Cerebellar nuclear complex (tissue), 1 donor: ENCODE measurements around the gene SLC9A8.

Experiments
- DNase-seq, 2 experiments: peaks; one replicate each; lab custom pipeline; 2025; lab: John Stamatoyannopoulos, UW

The SLC9A8 gene

DNA sequence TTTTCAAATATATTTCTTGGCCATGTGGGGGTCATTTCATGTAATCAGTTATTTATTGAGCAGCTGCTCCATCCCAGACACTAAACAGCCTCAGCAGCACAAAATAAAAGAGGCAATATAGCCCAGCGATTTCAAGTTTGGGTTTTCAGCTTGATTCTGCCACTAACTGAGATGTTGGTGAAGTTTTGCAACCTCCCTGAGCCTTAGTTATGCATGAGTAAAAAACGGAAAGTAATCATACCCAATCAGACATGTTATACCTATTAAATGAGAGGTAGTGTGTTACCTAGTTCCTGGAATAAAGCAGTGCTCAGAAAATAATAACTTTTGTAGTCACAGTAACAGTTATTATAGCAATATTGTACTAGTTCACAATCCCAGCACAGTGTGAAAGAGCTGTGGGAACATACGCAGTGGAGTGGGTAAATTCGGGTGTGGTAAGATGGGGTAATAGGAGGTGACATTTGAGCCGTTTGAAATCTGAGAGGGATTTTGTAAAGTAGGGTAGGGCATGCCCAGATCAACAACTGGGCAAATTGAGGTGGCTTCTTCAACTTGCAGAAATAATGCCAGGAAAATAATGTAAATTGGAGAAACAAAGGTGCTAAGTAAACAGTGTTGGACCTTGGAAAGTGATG lies 1.5 kb downstream of the SLC9A8 start:
- DNase-seq = no peak

DNA sequence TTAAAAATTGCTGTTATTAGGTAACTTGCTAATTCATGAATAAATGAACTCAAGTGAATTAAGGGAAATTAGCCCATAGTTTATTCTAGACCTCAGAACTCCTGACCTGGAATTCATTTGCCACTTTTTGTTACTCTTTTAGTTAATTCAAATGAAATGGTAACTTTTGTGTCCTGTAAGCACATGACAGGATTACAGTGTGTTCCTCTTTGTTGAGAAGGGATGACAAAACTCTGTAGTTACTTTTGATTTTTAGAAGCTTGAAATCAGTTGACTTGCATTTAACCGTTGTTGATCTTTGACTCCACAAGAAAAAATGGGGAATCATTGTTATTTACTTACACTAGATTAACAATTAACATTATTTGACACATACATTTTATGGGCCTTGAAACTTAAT lies 6.2 kb downstream of the SLC9A8 start:
- DNase-seq = no peak

DNA sequence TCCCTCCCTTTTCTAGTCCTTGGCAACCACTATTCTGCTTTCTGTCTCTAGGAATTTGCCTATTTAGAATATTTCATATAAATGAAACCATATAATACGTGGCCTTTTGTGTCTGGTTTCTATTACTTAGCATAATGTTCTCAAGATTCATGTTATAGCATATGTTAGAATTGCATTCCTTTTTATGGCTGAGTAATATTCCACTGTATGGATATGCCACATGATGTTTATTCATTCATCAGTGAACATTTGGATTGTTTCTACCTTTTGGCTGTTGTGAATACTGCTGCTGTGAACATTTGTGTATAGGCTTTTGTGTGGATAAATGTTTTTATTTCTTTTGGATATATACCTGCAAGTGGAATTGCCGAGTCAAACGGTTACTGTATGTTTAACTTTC lies 7.1 kb downstream of the SLC9A8 start:
- no peak for DNase-seq

DNA sequence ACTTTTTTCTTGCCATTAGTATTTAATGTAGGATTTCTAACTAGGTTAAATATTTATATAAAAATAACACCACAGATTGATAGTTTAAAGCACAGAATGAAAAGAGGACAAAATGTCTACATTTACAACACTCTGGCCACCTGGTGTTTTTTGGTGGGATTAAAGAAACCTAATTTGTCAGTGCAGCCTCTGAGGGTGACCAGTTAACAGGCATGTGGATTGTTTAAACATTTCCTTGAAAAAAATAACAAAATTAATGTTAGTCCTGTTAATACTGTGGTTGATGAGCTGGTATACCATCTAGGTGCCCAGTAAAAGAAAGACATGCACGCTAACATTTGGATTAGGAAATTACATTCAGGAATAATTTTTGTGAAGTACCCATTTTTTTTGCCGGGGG lies 8.8 kb downstream of the SLC9A8 start:
- no peak for DNase-seq

DNA sequence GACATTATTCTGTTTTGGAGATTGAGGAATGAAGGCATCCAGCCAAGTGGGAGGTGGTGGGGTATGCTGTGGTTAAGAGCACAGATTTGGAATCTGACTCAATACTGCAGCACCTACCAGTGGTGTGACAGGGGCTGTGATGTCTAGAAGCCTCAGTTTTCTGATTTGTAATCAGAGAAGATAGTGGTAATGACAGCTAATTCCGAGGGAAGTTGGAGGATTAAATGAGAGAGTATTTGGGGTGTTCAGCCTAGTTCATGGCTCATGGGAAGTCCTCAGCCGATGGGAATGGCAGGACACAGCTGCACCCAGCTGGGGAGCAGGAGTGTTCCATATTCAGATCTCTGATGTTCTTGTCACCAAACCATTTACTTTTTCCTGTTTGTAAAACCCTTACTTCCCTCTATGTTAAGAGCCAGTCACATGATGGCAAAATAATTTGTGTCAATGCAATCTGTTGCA lies 9.3 kb downstream of the SLC9A8 start:
- DNase-seq = no peak

GRCh38 chr20:49823152-49823847 lies 10.7 kb downstream of the SLC9A8 start:
- DNase-seq = no peak

- DNase-seq = no peak
Observed at GRCh38 chr20:49824206-49824605, 11.6 kb downstream of the SLC9A8 start.

DNA sequence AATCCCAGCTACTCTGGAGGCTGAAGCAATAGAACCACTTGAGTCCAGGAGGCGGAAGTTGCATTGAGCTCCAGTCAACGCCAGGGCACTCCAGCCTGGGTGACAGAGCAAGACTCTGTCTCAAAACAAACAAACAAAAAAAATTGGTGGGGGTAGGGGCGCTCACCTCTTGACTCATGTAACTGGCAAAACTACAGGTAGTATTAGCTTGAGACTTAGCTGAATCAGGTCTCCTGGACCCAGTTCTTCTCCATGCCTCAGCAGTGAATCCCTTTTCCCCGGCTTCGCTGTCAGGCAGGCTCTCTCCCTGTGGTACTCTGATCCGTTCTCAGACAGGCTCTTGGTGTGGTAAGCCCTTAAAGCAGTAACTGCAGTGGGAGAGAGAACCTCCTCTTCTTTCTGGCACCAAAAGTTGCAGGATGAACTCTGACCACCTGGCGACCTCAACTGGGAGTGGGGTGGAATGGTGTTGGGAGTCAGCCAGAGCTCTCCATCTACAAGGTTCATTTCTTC lies 12.9 kb downstream of the SLC9A8 start:
- DNase-seq = no peak

DNA sequence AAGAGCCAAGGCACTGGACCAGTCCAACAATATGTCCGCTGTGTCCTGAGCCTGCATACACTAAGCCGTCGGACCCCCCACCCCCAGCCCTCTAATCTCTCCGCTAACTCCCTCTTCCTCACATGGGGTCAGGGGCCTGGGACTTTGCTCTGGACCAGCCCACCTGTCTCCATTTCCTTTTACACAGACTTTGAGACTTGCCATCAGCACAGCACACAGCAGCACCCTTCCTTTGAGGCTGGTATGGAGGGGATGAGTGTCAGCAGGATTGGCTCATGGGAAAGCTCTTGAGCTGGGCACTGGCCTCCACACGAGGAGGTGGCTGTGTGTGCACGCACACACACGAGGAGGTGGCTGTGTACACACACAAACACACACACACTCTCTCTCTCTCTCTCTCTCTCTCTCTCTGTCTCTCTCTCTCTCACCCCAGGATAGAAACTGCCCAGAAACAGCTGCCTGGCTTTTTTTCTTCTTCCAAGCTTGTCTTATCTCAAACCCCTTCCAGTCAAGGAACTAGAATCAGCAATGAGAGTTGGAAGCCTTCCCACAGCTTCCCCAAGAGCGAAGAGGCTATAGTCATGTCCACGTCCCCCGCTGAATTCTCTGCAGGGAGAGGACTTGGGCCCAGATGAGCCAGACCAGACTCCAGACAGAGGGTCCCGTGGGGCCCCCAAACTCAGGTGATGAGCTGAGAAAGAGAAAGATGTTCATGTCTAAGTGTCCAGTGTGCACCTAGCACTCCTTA lies 18.6 kb downstream of the SLC9A8 start:
- DNase-seq = no peak

DNA sequence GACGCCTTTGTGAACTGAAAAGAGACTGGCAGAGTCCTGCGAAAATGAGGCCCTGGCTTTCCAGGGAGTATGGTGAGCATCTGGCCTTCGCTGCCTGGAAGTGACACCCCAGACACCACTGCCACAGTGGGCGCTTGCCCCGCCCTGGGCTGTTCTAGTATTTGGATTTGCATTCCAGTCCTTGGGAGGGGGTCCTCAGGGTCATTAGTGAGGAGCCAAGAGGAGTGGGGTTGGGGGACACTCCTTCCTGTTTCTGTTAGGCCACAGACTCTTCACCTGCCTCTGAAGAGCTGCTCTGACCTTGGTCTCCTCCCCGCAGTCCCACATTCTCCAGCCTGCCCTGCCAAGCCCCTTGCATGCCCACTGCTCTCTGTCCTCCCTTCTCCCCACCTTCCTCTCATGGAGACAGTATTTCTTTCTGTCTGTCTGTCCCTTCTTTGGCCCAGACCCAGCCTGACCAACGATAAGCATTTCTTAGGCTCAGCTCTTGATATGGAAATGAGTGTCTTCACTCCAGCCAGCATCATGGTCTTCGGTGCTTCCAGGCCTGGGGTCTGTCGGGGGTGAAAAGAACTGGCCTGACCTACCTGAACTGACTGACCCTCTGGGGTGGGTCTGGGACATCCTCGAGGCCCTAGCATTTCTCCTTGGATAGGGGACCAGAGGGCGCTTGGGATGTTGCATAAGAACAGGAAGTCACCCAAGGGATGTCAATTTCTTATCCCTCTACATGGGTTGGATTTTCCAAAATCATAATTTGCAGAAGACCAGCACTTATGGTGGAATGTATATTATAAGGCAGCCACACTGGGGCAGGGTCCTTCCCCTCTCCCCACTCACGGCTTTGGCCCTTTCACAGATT lies 19.4 kb downstream of the SLC9A8 start:
- no peak for DNase-seq

GRCh38 chr20:49832632-49833327 lies 20.2 kb downstream of the SLC9A8 start:
- no peak for DNase-seq

GRCh38 chr20:49833483-49833882 lies 20.9 kb downstream of the SLC9A8 start:
- DNase-seq = no peak

DNA sequence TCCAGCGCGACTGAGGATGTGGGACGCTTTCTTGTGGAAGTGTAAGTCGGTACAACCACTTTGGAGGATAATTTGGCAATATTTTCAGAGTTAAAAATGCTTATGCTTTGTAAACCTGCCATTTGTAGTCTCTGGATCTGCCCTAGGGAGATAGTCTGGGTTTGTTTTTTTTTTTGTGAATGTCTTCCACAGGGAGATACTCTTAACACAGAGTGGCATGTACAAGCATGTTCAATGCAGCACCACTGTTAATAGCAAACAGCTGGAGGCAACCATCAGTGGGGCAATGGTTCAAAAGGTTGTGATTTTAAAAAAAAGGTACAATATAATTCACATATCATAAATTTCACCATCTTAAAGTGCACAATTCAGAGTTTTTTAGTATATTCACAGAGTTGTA lies 22.4 kb downstream of the SLC9A8 start:
- no peak for DNase-seq

GRCh38 chr20:49838546-49838945 lies 25.9 kb downstream of the SLC9A8 start:
- DNase-seq = no peak

DNA sequence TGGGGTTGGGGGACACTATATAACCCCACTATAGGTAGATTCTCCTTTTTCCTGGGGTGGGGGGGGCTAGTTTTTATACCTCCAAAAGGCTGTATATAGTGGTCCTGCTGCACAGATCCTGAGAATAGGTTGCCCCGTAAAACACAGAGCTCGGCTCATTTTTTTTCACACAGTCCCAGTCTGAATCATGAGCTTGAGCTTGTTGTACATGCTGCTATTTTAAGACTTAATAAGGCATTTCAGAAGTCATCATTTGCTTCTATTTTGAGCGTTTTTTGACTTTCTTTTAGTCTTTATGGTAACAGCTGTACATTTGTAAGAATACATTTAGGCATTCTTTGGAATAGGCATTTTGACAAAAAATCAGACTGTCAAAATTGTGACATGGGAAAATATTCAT lies 30.5 kb downstream of the SLC9A8 start:
- no peak for DNase-seq

- DNase-seq = no peak
Observed at GRCh38 chr20:49843770-49844380, 31.2 kb downstream of the SLC9A8 start.

DNA sequence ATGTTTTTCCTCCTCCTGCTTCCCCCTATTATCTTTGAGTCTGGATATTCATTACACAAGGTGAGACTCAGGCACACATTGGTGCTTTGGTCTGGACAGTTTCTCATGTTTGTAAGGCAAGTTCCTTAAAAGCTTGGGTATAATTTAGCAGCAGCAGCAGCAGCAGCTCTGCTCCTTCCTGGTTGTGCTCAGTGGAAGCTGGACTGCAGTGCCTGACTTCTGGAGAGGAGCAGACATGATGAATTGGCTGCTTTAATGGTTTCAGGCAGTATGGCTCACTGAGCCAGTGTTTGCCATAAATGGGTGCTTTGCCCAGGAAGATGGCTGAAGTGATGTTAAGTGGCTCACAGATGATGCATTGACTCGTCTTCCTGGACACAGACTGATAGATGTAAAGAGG lies 32.4 kb downstream of the SLC9A8 start:
- DNase-seq = no peak

DNA sequence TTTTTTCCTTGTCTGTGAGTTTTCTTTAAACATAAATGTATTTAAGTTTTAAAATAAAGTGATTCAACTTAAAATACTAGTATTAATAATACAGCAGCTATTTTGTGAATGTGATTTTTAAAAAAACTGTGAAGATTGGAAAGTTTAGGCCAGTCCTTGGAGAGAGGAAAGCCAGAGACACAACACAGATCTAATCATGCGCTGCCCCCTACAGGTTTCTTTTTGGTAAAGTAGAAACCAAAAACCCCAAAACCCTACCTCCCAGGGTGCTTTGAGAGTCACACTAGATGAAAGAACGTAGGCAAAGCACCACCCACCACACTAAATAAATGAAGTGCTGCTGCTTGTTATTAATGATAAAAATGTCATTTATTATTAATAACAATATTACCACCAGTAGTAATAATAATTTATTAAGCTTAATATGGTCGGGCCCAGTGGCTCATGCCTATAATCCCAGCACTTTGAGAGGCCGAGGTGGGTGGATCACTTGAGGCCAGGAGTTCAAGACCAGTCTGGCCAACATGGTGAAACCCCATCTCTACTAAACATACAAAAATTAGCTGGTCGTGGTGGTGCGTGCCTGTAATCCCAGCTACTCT lies 33.7 kb downstream of the SLC9A8 start:
- no peak for DNase-seq

- no peak for DNase-seq
Observed at GRCh38 chr20:49850463-49851230, 38.0 kb downstream of the SLC9A8 start.

DNA sequence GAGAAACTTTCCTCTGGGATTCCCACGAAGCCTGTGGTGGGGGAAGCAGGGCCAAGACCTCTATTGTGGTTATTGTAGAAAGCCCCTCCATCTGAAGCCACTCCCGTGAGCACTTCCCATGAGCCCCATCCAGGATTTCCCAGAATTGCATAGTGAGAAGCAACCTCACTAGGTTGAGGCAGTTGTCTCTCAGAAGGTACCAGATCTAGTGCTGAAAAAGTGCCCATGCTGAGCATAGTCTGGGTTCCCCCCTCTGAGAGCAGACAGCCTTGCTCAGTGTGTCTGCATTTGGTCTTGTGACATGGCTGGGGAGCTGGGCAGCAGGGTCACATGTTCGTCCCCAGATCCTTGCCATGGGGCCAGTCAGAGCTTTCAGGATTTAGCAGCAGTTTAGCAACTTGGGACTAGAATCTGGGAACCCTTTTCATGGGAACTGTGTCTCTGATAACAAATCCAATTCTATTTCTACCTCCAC lies 38.6 kb downstream of the SLC9A8 start:
- no peak for DNase-seq
